Thoracic aorta (tissue), 2 donors: ENCODE results near the gene STAT1. TPM values are rescaled to one million over a fixed set of nuclear protein-coding genes. Genes with fewer than 3 reads are reported as not detected.
A peak's percentile ranks its signal among the peaks of the same experiment; 100 is the strongest.

Experiments
- ATAC-seq: fragments of 150-250 bp; one replicate; pipeline ENCODE4 v1.8.0; 2017; ENCODE audit warnings: low read depth; ENCODE audit not compliant: insufficient number of reproducible peaks, low FRiP score
- DNase-seq: peaks from one replicate; pipeline ENCODE4 v3.0.0-alpha.2; 2020; ENCODE audit warnings: low spot score
- H3K27ac ChIP-seq, 2 donors: fragments of 200-600 bp; sonication (generic); 1 replicate in 1 of 2; 2 replicates in 1 of 2; pipeline ENCODE4 v1.5.1; 2016; ENCODE audit warnings: mild to moderate bottlenecking in 2 of 2, moderate library complexity in 2 of 2
- H3K27me3 ChIP-seq: fragments of 200-600 bp; sonication (generic); replicated peaks from 2 replicates; pipeline ENCODE4 v1.6.0; 2016; ENCODE audit warnings: mild to moderate bottlenecking; ENCODE audit not compliant: insufficient read depth
- H3K36me3 ChIP-seq: fragments of 200-600 bp; sonication (generic); one replicate; pipeline ENCODE4 v1.5.1; 2016
- H3K4me1 ChIP-seq, 2 donors: fragments of 200-600 bp; sonication (generic); 1 replicate in 1 of 2; 2 replicates in 1 of 2; pipeline versions ENCODE4 v1.5.1 to v1.6.0; 2016; ENCODE audit warnings: low read depth in 2 of 2, mild to moderate bottlenecking in 1 of 2; ENCODE audit not compliant: control insufficient read depth in 1 of 2
- H3K4me3 ChIP-seq: fragments of 200-600 bp; sonication (generic); 2 replicates; pipeline ENCODE4 v1.5.1; 2016; ENCODE audit warnings: mild to moderate bottlenecking
- H3K9me3 ChIP-seq: fragments of 200-600 bp; sonication (generic); 2 replicates; pipeline ENCODE4 v1.5.1; 2016
- total RNA-seq, 2 donors: library from RNA; depleted of rRNA; stranded (reverse); fragments of >200 nt; gene quantifications; one replicate each; pipeline versions ENCODE4 v1.1.0 to v1.2.3, GENCODE V29; 2016
- TF ChIP-seq, protein P1 (sequence below): fragments of 200-600 bp; sonication (generic); IDR thresholded peaks from one replicate; pipeline ENCODE4 v1.5.1; 2019; ENCODE audit warnings: antibody characterized with exemption

STAT1 gene
- total RNA-seq, 2 donors from 2014 or later = 67.4 to 82.6 TPM

DNA sequence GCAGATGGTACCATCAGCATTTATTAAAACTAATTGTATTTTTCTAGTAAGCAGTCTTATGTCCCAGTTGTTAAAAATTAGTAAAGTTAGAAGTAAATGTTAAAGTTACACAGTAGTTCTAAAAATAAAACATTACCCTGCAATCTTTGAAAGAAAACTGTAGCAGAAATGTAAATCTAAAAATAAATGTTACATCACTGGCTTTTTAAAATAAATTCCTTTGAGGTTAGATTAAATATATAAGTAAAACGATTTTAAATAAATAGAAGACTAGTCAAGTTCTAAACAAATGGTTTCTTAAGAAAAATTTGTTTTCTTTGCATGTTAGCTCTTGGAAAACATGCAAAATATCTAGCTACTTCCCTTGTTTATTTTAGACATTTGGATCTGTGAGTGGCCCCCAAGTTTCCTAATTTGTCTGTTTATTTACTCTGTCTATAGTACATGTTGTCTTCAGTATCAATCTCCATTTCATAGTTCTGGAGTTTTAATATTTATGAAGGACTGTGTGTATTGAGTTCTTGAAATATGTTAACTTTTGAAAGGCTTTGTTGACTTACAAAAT is 75.1 kb downstream of the STAT1 start:
- Histone ChIP-seq H3K27me3 (no peaks in the 10 kb centered on the region), H3K4me1 (peaks cover 37 to 46% of the 10 kb centered on the region in 2 donors), H3K36me3 (no peaks in the 10 kb centered on the region), H3K9me3 (no peaks in the 10 kb centered on the region), H3K4me3 (no peak overlapping the region), H3K27ac (peak overlapping the region; percentile 24 to 61)
- DNase-seq (no peak), ATAC-seq (no peak)
- TF ChIP-seq, protein P1, sequence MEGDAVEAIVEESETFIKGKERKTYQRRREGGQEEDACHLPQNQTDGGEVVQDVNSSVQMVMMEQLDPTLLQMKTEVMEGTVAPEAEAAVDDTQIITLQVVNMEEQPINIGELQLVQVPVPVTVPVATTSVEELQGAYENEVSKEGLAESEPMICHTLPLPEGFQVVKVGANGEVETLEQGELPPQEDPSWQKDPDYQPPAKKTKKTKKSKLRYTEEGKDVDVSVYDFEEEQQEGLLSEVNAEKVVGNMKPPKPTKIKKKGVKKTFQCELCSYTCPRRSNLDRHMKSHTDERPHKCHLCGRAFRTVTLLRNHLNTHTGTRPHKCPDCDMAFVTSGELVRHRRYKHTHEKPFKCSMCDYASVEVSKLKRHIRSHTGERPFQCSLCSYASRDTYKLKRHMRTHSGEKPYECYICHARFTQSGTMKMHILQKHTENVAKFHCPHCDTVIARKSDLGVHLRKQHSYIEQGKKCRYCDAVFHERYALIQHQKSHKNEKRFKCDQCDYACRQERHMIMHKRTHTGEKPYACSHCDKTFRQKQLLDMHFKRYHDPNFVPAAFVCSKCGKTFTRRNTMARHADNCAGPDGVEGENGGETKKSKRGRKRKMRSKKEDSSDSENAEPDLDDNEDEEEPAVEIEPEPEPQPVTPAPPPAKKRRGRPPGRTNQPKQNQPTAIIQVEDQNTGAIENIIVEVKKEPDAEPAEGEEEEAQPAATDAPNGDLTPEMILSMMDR = no peak

DNA sequence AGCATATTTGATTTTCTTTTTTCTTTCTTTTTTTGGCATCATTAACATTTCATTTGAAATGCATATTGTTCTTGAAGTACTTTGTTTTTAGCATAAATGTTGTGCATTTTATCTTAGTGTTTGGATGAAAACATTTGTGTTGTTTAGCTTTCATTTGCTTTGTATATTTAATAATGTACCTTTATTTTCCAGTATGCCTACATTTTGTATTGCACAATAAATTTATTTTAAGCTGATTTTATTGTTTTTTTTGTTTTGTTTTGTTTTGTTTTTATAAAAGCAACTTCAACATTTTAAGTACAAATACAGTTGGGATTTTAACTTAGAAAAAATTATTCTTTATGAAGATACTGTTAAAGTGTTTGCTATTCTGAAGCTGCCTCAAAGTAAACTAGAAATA is 78.9 kb downstream of the STAT1 start:
- peaks cover 31 to 35% of the 10 kb centered on the region in 2 donors for H3K4me1 ChIP-seq
- ATAC-seq (no peak), DNase-seq (no peak)
- H3K27ac ChIP-seq = no peak overlapping the region
- H3K27me3 ChIP-seq = no peaks in the 10 kb centered on the region
- no peaks in the 10 kb centered on the region for H3K9me3 ChIP-seq
- TF ChIP-seq, protein P1 = no peak
- H3K36me3 ChIP-seq = peaks cover 5% of the 10 kb centered on the region
- H3K4me3 ChIP-seq = no peak overlapping the region

DNA sequence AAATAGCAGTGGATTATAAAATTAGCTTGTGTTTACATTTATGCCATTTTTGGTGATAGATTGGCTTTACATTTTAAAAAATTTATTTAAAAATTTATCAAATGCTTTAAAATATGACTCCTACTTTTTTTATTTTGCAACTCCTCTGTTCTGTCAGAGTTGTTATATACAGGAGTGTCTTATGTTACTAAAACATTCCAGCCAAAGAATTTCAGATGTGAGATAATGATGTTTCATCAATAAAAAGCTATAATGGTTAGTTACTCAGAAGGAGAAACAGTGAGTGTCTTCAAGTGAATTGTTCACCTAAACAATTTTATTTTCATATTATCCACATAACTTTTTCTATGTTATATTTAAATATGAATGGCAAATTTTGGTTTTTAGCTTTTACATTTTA is 80.6 kb downstream of the STAT1 start:
- TF ChIP-seq, protein P1 = no peak
- ATAC-seq = no peak
- peaks cover 10% of the 10 kb centered on the region for H3K36me3 ChIP-seq

DNA sequence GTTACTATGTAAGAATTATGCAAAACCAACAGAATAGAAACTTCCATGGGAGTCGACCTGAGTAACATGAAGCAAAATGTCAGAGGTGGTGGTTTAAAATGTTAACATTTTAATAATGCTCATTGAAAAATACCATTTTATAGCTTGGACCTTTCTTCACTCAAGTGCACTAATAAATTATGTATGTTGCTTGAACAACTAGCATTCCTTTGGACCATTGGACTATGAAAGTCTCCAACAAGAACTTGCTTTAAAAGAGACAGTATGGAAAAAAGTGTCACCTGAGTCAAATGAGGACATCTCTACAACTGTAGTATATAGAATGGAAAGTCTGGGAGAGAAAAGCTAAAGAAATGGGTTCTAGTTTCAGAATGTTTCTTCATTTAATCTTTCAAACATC is 81.5 kb downstream of the STAT1 start:
- H3K27me3 ChIP-seq = no peaks in the 10 kb centered on the region
- DNase-seq = no peak
- peaks cover 11% of the 10 kb centered on the region for H3K36me3 ChIP-seq
- no peaks in the 10 kb centered on the region for H3K9me3 ChIP-seq
- TF ChIP-seq, protein P1 = no peak
- H3K4me3 ChIP-seq = no peak overlapping the region
- peaks cover 17 to 22% of the 10 kb centered on the region in 2 donors for H3K4me1 ChIP-seq
- no peak for ATAC-seq
- no peak overlapping the region for H3K27ac ChIP-seq

More for the DNA sequence above, 80.6 kb downstream of the STAT1 start:
- no peaks in the 10 kb centered on the region for H3K27me3 ChIP-seq
- no peak for DNase-seq
- H3K4me3 ChIP-seq = no peak overlapping the region
- no peak overlapping the region for H3K27ac ChIP-seq
- H3K4me1 ChIP-seq = peaks cover 22 to 25% of the 10 kb centered on the region in 2 donors
- H3K9me3 ChIP-seq = no peaks in the 10 kb centered on the region

DNA sequence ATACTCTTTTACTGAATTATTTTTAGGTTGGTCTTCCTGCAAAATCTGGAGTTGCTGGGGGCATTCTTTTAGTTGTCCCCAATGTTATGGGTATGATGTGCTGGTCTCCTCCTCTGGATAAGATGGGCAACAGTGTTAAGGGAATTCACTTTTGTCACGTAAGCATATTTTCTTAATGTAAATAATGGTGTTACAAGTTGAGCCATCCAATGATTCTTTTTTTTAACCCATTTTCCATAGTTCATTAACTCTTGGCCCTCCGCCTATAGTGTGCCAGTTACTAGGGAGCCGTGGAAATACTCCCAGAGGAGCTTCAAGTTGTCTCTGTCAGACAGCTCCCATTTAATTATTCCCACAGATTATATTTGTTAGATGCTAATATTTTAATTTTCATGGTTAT is 83.6 kb downstream of the STAT1 start:
- DNase-seq = no peak
- Histone ChIP-seq H3K4me1 (peaks cover 19 to 23% of the 10 kb centered on the region in 2 donors), H3K9me3 (no peaks in the 10 kb centered on the region), H3K27ac (no peak overlapping the region), H3K27me3 (no peaks in the 10 kb centered on the region), H3K36me3 (peaks cover 14% of the 10 kb centered on the region), H3K4me3 (no peak overlapping the region)
- ATAC-seq = no peak
- TF ChIP-seq, protein P1 = no peak
